Ramos (cell line): ENCODE results near the gene CDK15.

Experiments
- in situ Hi-C: fragments of 300-500 bp; cut with MboI; formaldehyde crosslinking; loops from one replicate; pipeline ENCODE4 v1.14.3; 2022; ENCODE audit warnings: low sequenced_read_pairs; ENCODE audit not compliant: unreplicated experiment

The CDK15 gene

GRCh38 chr2:201904538-201905420 is 98.4 kb downstream of the CDK15 start:
- in situ Hi-C loops = no loop called here

GRCh38 chr2:201906777-201907562 is 100.6 kb downstream of the CDK15 start:
- in situ Hi-C loops = no loop called here

GRCh38 chr2:201907563-201907881 is 101.2 kb downstream of the CDK15 start:
- in situ Hi-C loops = no loop called here

- in situ Hi-C loops = no loop called here
Measured at GRCh38 chr2:201908901-201909300, 102.6 kb downstream of the CDK15 start.

- in situ Hi-C loops = no loop called here
Measured at GRCh38 chr2:201909348-201909747, 103.0 kb downstream of the CDK15 start.

- in situ Hi-C loops = no loop called here
Measured at GRCh38 chr2:201909961-201910361, 103.6 kb downstream of the CDK15 start.

GRCh38 chr2:201911372-201911771 is 105.0 kb downstream of the CDK15 start:
- in situ Hi-C loops = no loop called here

GRCh38 chr2:201913201-201913600 is 106.9 kb downstream of the CDK15 start:
- in situ Hi-C loops = no loop called here

- in situ Hi-C loops = no loop called here
Measured at GRCh38 chr2:201915446-201915845, 109.1 kb downstream of the CDK15 start.

- in situ Hi-C loops = no loop called here
Measured at GRCh38 chr2:201916565-201916964, 110.2 kb downstream of the CDK15 start.

GRCh38 chr2:201918616-201919307 is 112.4 kb downstream of the CDK15 start:
- in situ Hi-C loops = no loop called here

- in situ Hi-C loops = no loop called here
Measured at GRCh38 chr2:201919308-201919634, 112.9 kb downstream of the CDK15 start.

- in situ Hi-C loops = no loop called here
Measured at GRCh38 chr2:201923436-201924328, 117.3 kb downstream of the CDK15 start.

GRCh38 chr2:201924453-201924852 is 118.1 kb downstream of the CDK15 start:
- in situ Hi-C loops = no loop called here

GRCh38 chr2:201925056-201925455 is 118.7 kb downstream of the CDK15 start:
- in situ Hi-C loops = no loop called here

GRCh38 chr2:201926067-201926466 is 119.7 kb downstream of the CDK15 start:
- in situ Hi-C loops = no loop called here

- in situ Hi-C loops = no loop called here
Measured at GRCh38 chr2:201928363-201928762, 122.0 kb downstream of the CDK15 start.

- in situ Hi-C loops = no loop called here
Measured at GRCh38 chr2:201929281-201930026, 123.1 kb downstream of the CDK15 start.

- in situ Hi-C loops = no loop called here
Measured at GRCh38 chr2:201930043-201930442, 123.7 kb downstream of the CDK15 start.
